ENCODE data around the gene PCDH9. TPM values are rescaled to one million over a fixed set of nuclear protein-coding genes. Genes with fewer than 3 reads are reported as not detected.

Gene PCDH9
- total RNA-seq, 1 donor from 2014 or later: 33.8 TPM

GRCh38 chr13:66984241-66984640, 245.9 kb downstream of the PCDH9 start:
- H3K4me3 Mint-ChIP-seq (ENCODE audit: unreplicated experiment): no peak overlapping the region
- H3K9me3 Mint-ChIP-seq (ENCODE audit: unreplicated experiment): no peaks in the 10 kb centered on the region
- no peaks in the 10 kb centered on the region for H3K36me3 Mint-ChIP-seq (ENCODE audit: unreplicated experiment)
- no peak for DNase-seq (ENCODE audit: extremely low spot score, unreplicated experiment)
- H3K27ac Mint-ChIP-seq (ENCODE audit: unreplicated experiment): no peak overlapping the region
- H3K4me1 Mint-ChIP-seq (ENCODE audit: unreplicated experiment): no peaks in the 10 kb centered on the region
- TF ChIP-seq CTCF (IDR thresholded peaks at IDR 0.05): no peak
- no peaks in the 10 kb centered on the region for H3K27me3 Mint-ChIP-seq (ENCODE audit: unreplicated experiment)

- no peaks in the 10 kb centered on the region for H3K27me3 Mint-ChIP-seq (ENCODE audit: unreplicated experiment)
- no peak for TF ChIP-seq CTCF (IDR thresholded peaks at IDR 0.05)
- DNase-seq (ENCODE audit: extremely low spot score, unreplicated experiment): no peak
- no peaks in the 10 kb centered on the region for H3K4me1 Mint-ChIP-seq (ENCODE audit: unreplicated experiment)
- no peaks in the 10 kb centered on the region for H3K9me3 Mint-ChIP-seq (ENCODE audit: unreplicated experiment)
- no peak overlapping the region for H3K4me3 Mint-ChIP-seq (ENCODE audit: unreplicated experiment)
- H3K27ac Mint-ChIP-seq (ENCODE audit: unreplicated experiment): no peak overlapping the region
- no peaks in the 10 kb centered on the region for H3K36me3 Mint-ChIP-seq (ENCODE audit: unreplicated experiment)
These were observed 248.2 kb downstream of the PCDH9 start for GRCh38 chr13:66981912-66982311.

GRCh38 chr13:66977161-66977560, 253.0 kb downstream of the PCDH9 start:
- peaks cover 2% of the 10 kb centered on the region for H3K36me3 Mint-ChIP-seq (ENCODE audit: unreplicated experiment)

GRCh38 chr13:66974889-66975288, 255.2 kb downstream of the PCDH9 start:
- no peak overlapping the region for H3K4me3 Mint-ChIP-seq (ENCODE audit: unreplicated experiment)
- no peak overlapping the region for H3K27ac Mint-ChIP-seq (ENCODE audit: unreplicated experiment)
- no peak for DNase-seq (ENCODE audit: extremely low spot score, unreplicated experiment)

More at GRCh38 chr13:66977161-66977560, 253.0 kb downstream of the PCDH9 start:
- Mint-ChIP-seq H3K27me3 (ENCODE audit: unreplicated experiment) (no peaks in the 10 kb centered on the region), H3K27ac (ENCODE audit: unreplicated experiment) (no peak overlapping the region), H3K4me1 (ENCODE audit: unreplicated experiment) (peaks cover 9% of the 10 kb centered on the region), H3K4me3 (ENCODE audit: unreplicated experiment) (no peak overlapping the region), H3K9me3 (ENCODE audit: unreplicated experiment) (no peaks in the 10 kb centered on the region)
- no peak for TF ChIP-seq CTCF (IDR thresholded peaks at IDR 0.05)
- no peak for DNase-seq (ENCODE audit: extremely low spot score, unreplicated experiment)

GRCh38 chr13:66974174-66974573, 256.0 kb downstream of the PCDH9 start:
- no peak overlapping the region for H3K4me3 Mint-ChIP-seq (ENCODE audit: unreplicated experiment)
- H3K36me3 Mint-ChIP-seq (ENCODE audit: unreplicated experiment): peaks cover 2% of the 10 kb centered on the region
- no peaks in the 10 kb centered on the region for H3K9me3 Mint-ChIP-seq (ENCODE audit: unreplicated experiment)
- no peak overlapping the region for H3K27ac Mint-ChIP-seq (ENCODE audit: unreplicated experiment)
- H3K27me3 Mint-ChIP-seq (ENCODE audit: unreplicated experiment): no peaks in the 10 kb centered on the region
- peaks cover 9% of the 10 kb centered on the region for H3K4me1 Mint-ChIP-seq (ENCODE audit: unreplicated experiment)
- TF ChIP-seq CTCF (IDR thresholded peaks at IDR 0.05): no peak
- no peak for DNase-seq (ENCODE audit: extremely low spot score, unreplicated experiment)

More at GRCh38 chr13:66974889-66975288, 255.2 kb downstream of the PCDH9 start:
- Mint-ChIP-seq H3K9me3 (ENCODE audit: unreplicated experiment) (no peaks in the 10 kb centered on the region), H3K36me3 (ENCODE audit: unreplicated experiment) (peaks cover 2% of the 10 kb centered on the region), H3K4me1 (ENCODE audit: unreplicated experiment) (peaks cover 9% of the 10 kb centered on the region), H3K27me3 (ENCODE audit: unreplicated experiment) (no peaks in the 10 kb centered on the region)
- no peak for TF ChIP-seq CTCF (IDR thresholded peaks at IDR 0.05)
